Mammary epithelial cell (primary cell): ENCODE measurements around the gene RIC8B.

Experiments used
- CTCF ChIP-seq, 2 donors: IDR thresholded peaks in 1 of 2; conservative IDR thresholded peaks in 1 of 2; 2 replicates each; pipeline ENCODE4 v1.5.1; 2011 to 2012; ENCODE audit warnings: inconsistent platforms in 2 of 2, low read length in 2 of 2, mild to moderate bottlenecking in 2 of 2, control low read depth in 1 of 2, low read depth in 1 of 2; ENCODE audit not compliant: insufficient read depth in 1 of 2; ENCODE audit errors: extremely low read depth in 1 of 2
- EZH2 ChIP-seq: IDR thresholded peaks from 2 replicates; pipeline ENCODE4 v1.6.1; 2012; ENCODE audit warnings: low read length, inconsistent platforms, borderline replicate concordance

GRCh38 chr12:106729611-106730010 is 44.9 kb upstream of the RIC8B start:
- TF ChIP-seq CTCF (conservative IDR thresholded peaks at IDR 0.05 in 1 of 2, IDR thresholded peaks at IDR 0.05 in 1 of 2; ENCODE audit: extremely low read depth in 1 of 2, insufficient read depth in 1 of 2, low read depth in 1 of 2, low read length in 2 of 2) (no peak), EZH2 (no peak)
